GM23248 (cell line): ENCODE results near the gene MELK. TPM values are rescaled to one million over a fixed set of nuclear protein-coding genes. Genes with fewer than 3 reads are reported as not detected.

Source experiments
- DNase-seq: peaks from one replicate; pipeline ENCODE4 v3.0.0-alpha.2; 2015
- H2AFZ ChIP-seq: fragments of 200-600 bp; sonication (generic); 2 replicates; pipeline ENCODE4 v1.6.1; 2016; ENCODE audit warnings: antibody characterized with exemption
- H3F3A ChIP-seq: fragments of 200-600 bp; sonication (generic); 2 replicates; pipeline ENCODE4 v1.6.1; 2016; ENCODE audit warnings: mild to moderate bottlenecking, antibody characterized with exemption, mixed run types; ENCODE audit not compliant: insufficient read depth
- H3K27ac ChIP-seq: fragments of 200-600 bp; sonication (generic); 2 replicates; pipeline ENCODE4 v1.5.1; 2016; ENCODE audit warnings: mild to moderate bottlenecking
- H3K27me3 ChIP-seq: fragments of 200-600 bp; sonication (generic); replicated peaks from 2 replicates; pipeline ENCODE4 v1.6.1; 2016; ENCODE audit warnings: mild to moderate bottlenecking; ENCODE audit not compliant: insufficient read depth
- H3K36me3 ChIP-seq: fragments of 200-600 bp; sonication (generic); 2 replicates; pipeline ENCODE4 v1.6.1; 2016; ENCODE audit warnings: low read depth, mild to moderate bottlenecking
- H3K4me1 ChIP-seq: fragments of 200-600 bp; sonication (generic); 2 replicates; pipeline ENCODE4 v1.6.1; 2016; ENCODE audit warnings: mild to moderate bottlenecking; ENCODE audit not compliant: insufficient read depth
- H3K4me2 ChIP-seq: fragments of 200-600 bp; sonication (generic); one replicate; pipeline ENCODE4 v1.6.1; 2016; ENCODE audit warnings: mild to moderate bottlenecking; ENCODE audit not compliant: unreplicated experiment
- H3K4me3 ChIP-seq: fragments of 200-600 bp; sonication (generic); 2 replicates; pipeline ENCODE4 v1.5.1; 2016; ENCODE audit warnings: mild to moderate bottlenecking
- H3K79me2 ChIP-seq: fragments of 200-600 bp; sonication (generic); 2 replicates; pipeline ENCODE4 v1.6.1; 2016; ENCODE audit warnings: mild to moderate bottlenecking; ENCODE audit not compliant: insufficient read depth
- H3K9ac ChIP-seq: fragments of 200-600 bp; sonication (generic); 2 replicates; pipeline ENCODE4 v1.6.1; 2016; ENCODE audit warnings: mild to moderate bottlenecking
- H3K9me2 ChIP-seq: fragments of 200-600 bp; sonication (generic); 2 replicates; pipeline ENCODE4 v1.6.1; 2016; ENCODE audit warnings: mixed run types, mild to moderate bottlenecking, moderate library complexity; ENCODE audit not compliant: insufficient read depth
- H3K9me3 ChIP-seq: fragments of 200-600 bp; sonication (generic); one replicate; pipeline ENCODE4 v1.6.1; 2017; ENCODE audit warnings: low read depth
- H4K20me1 ChIP-seq: fragments of 200-600 bp; sonication (generic); 2 replicates; pipeline ENCODE4 v1.6.0; 2016; ENCODE audit not compliant: insufficient read depth
- EZH2 ChIP-seq: fragments of 200-600 bp; sonication (generic); IDR thresholded peaks from 2 replicates; pipeline ENCODE4 v1.6.1; 2018; ENCODE audit warnings: antibody characterized with exemption, mild to moderate bottlenecking; ENCODE audit not compliant: insufficient read depth, poor library complexity, severe bottlenecking
- EZH2phosphoT487 ChIP-seq: fragments of 200-600 bp; sonication (generic); IDR thresholded peaks from 2 replicates; pipeline ENCODE4 v1.6.1; 2018; ENCODE audit warnings: antibody characterized with exemption, moderate library complexity, mild to moderate bottlenecking, low read depth; ENCODE audit not compliant: insufficient read depth
- WGBS, 2 experiments: methylation state at CpG; one replicate each; pipeline ENCODE4 v1.1.6; 2015 to 2017; ENCODE audit warnings: low lambda C conversion rate in 2 of 2, low coverage in 1 of 2; ENCODE audit errors: missing lambda C conversion rate in 2 of 2; 5-methylcytosine and 5-hydroxymethylcytosine counted together
- in situ Hi-C: fragments of 300-500 bp; cut with MboI; formaldehyde crosslinking; loops from 2 replicates; pipeline ENCODE4 v1.15.0; 2020
- polyA plus RNA-seq: library from polyadenylated mRNA; unstranded; fragments of >200 nt; fragmentation: Nextera tagmentation; extraction: Ambion mirVana; gene quantifications from 2 replicates; pipeline ENCODE4 v1.2.1, GENCODE V29; 2016
- total RNA-seq: library from RNA; depleted of rRNA; stranded (reverse); fragments of >200 nt; shearing (Covaris generic); gene quantifications from 2 replicates; pipeline ENCODE4 v1.2.3, GENCODE V29; 2014

The MELK gene
- total and polyA plus RNA-seq, 2 experiments from 2014 or later = 23.2 to 24.7 TPM

- Histone ChIP-seq H3K79me2 (no peaks in the 10 kb centered on the region), H3F3A (no peaks in the 10 kb centered on the region), H4K20me1 (no peaks in the 10 kb centered on the region), H3K4me2 (no peak overlapping the region), H3K9ac (no peak overlapping the region), H3K4me3 (no peak overlapping the region), H2AFZ (no peak overlapping the region), H3K27me3 (no peaks in the 10 kb centered on the region), H3K27ac (no peak overlapping the region), H3K9me3 (no peaks in the 10 kb centered on the region), H3K9me2 (no peaks in the 10 kb centered on the region), H3K4me1 (no peaks in the 10 kb centered on the region), H3K36me3 (no peaks in the 10 kb centered on the region)
- in situ Hi-C loops = no loop called here
- DNase-seq = no peak
- WGBS, 2 experiments = 69 to 70% methylated on average over 4 of the region's 4 CpGs
- TF ChIP-seq EZH2 = no peak
- no peak for TF ChIP-seq EZH2phosphoT487
Observed at GRCh38 chr9:36537861-36538260, 34.8 kb upstream of the MELK start.

GRCh38 chr9:36542355-36542754 lies 30.3 kb upstream of the MELK start:
- no peak overlapping the region for H2AFZ ChIP-seq
- peaks cover 5% of the 10 kb centered on the region; the same call in 1 of the 2 replicates for H3F3A ChIP-seq
- H3K9me3 ChIP-seq = no peaks in the 10 kb centered on the region
- H3K4me3 ChIP-seq = no peak overlapping the region
- no peak for TF ChIP-seq EZH2phosphoT487
- no peak for TF ChIP-seq EZH2
- 84 to 90% methylated on average over 7 of the region's 7 CpGs for WGBS, 2 experiments
- no peaks in the 10 kb centered on the region for H3K9me2 ChIP-seq
- H3K27me3 ChIP-seq = no peaks in the 10 kb centered on the region
- H3K4me2 ChIP-seq = no peak overlapping the region
- in situ Hi-C loops = no loop called here
- H3K79me2 ChIP-seq = no peaks in the 10 kb centered on the region
- H3K27ac ChIP-seq = no peak overlapping the region
- DNase-seq = no peak
- H3K4me1 ChIP-seq = 0 out of 2 replicates have a peak, but pooled peaks cover 5% of the 10 kb centered on the region
- H4K20me1 ChIP-seq = no peaks in the 10 kb centered on the region
- H3K9ac ChIP-seq = no peak overlapping the region
- H3K36me3 ChIP-seq = no peaks in the 10 kb centered on the region

- H3K4me2 ChIP-seq = no peak overlapping the region
- H3F3A ChIP-seq = peaks cover 5% of the 10 kb centered on the region; the same call in 1 of the 2 replicates
- TF ChIP-seq EZH2phosphoT487 (no peak), EZH2 (no peak)
- peak overlapping the region; percentile 37; the same call in 1 of the 2 replicates for H3K27ac ChIP-seq
- 9 to 13% methylated on average over 7 of the region's 7 CpGs for WGBS, 2 experiments
- no peaks in the 10 kb centered on the region for H3K79me2 ChIP-seq
- H3K27me3 ChIP-seq = no peaks in the 10 kb centered on the region; the same call in 1 of the 2 replicates
- H2AFZ ChIP-seq = no peak overlapping the region; the same call in 1 of the 2 replicates
- H3K9me2 ChIP-seq = no peaks in the 10 kb centered on the region
- H3K9ac ChIP-seq = no peak overlapping the region
- DNase-seq = peak; percentile 63
- no peak overlapping the region for H3K4me3 ChIP-seq
- H3K4me1 ChIP-seq = 0 out of 2 replicates have a peak, but pooled peaks cover 5% of the 10 kb centered on the region
- no peaks in the 10 kb centered on the region for H4K20me1 ChIP-seq
- H3K36me3 ChIP-seq = no peaks in the 10 kb centered on the region
- in situ Hi-C loops = no loop called here
- no peaks in the 10 kb centered on the region for H3K9me3 ChIP-seq
Observed at GRCh38 chr9:36543916-36544315, 28.8 kb upstream of the MELK start.

- Histone ChIP-seq H4K20me1 (no peaks in the 10 kb centered on the region), H3K27ac (no peak overlapping the region), H3K9me3 (no peaks in the 10 kb centered on the region), H3K79me2 (no peaks in the 10 kb centered on the region), H2AFZ (no peak overlapping the region), H3K9ac (no peak overlapping the region), H3K4me3 (no peak overlapping the region), H3K4me2 (no peak overlapping the region), H3K4me1 (0 out of 2 replicates have a peak, but pooled peaks cover 5% of the 10 kb centered on the region), H3K36me3 (no peaks in the 10 kb centered on the region), H3K27me3 (no peaks in the 10 kb centered on the region; the same call in 1 of the 2 replicates), H3F3A (peaks cover 5% of the 10 kb centered on the region; the same call in 1 of the 2 replicates), H3K9me2 (no peaks in the 10 kb centered on the region)
- no peak for TF ChIP-seq EZH2phosphoT487
- TF ChIP-seq EZH2 = no peak
- DNase-seq = no peak
- in situ Hi-C loops = no loop called here
- 61 to 64% methylated on average over 3 of the region's 3 CpGs for WGBS, 2 experiments
Observed at GRCh38 chr9:36547598-36547997, 25.1 kb upstream of the MELK start.
